ENCODE measurements around the gene ZIC4. TPM values are rescaled to one million over a fixed set of nuclear protein-coding genes. Genes with fewer than 3 reads are reported as not detected.

Gene ZIC4
- total RNA-seq, 2 experiments from 2014 or later, result not detected

GRCh38 chr3:147371771-147372340 lies 34.5 kb downstream of the ZIC4 start:
- no peaks in the 10 kb centered on the region for H3K4me1 ChIP-seq (ENCODE audit: insufficient read depth, low read length)
- H3K36me3 ChIP-seq (ENCODE audit: insufficient read depth, low read length), result no peaks in the 10 kb centered on the region
- no peak overlapping the region for H3K27ac Mint-ChIP-seq
- ChIA-PET CTCF (no interaction called here), POLR2A (no interaction called here)
- DNase-seq, result no peak
- peaks cover 46 to 76% of the 10 kb centered on the region in 2 experiments for H3K27me3 ChIP-seq (ENCODE audit: control insufficient read depth in 1 of 2, insufficient read depth in 2 of 2, low read length in 2 of 2)
- H3K9me3 Mint-ChIP-seq, result no peaks in the 10 kb centered on the region
- ATAC-seq (ENCODE audit: poor library complexity), result no peak
- no peaks in the 10 kb centered on the region for H3K4me1 Mint-ChIP-seq (ENCODE audit: low read depth)
- H3K27ac ChIP-seq (ENCODE audit: low read depth in 1 of 2, low read length in 2 of 2), result no peak overlapping the region
- no peak for TF ChIP-seq CTCF (IDR thresholded peaks at IDR 0.05)
- no peaks in the 10 kb centered on the region for H3K36me3 Mint-ChIP-seq (ENCODE audit: low read depth)
- intact Hi-C loops (cut with DNase I, micrococcal nuclease), result no loop called here
- no peak overlapping the region for H3K4me3 ChIP-seq (ENCODE audit: low read length)
- H3K9me3 ChIP-seq (ENCODE audit: control insufficient read depth in 1 of 2, insufficient read depth in 1 of 2, low read length in 2 of 2), result peaks cover 0 to 20% of the 10 kb centered on the region in 2 experiments
- no peak overlapping the region for H3K4me3 Mint-ChIP-seq
- H3K27me3 Mint-ChIP-seq, result peaks cover 89% of the 10 kb centered on the region

DNA sequence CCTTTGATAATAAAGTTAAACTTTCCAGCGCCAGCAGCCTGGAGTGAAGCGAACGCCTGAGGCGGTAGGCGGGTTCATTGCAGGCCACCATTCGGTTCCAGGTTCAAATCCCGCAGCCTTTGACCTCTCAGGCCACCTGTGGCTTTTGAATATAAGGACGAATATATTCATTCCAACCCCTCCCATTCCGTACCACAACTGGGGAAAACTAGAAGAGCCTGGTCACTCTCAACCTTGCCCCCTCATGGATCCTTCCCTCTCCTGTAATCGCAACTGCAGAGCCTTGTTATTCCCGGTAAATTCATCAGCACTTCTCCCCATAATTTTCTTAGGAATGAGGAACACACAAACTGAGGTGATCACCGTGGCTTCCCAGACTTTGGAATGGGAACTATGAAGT lies 35.2 kb downstream of the ZIC4 start:
- Histone ChIP-seq H3K4me1 (ENCODE audit: insufficient read depth, low read length) (no peaks in the 10 kb centered on the region), H3K4me3 (ENCODE audit: low read length) (no peak overlapping the region), H3K9me3 (ENCODE audit: control insufficient read depth in 1 of 2, insufficient read depth in 1 of 2, low read length in 2 of 2) (peaks cover 0 to 20% of the 10 kb centered on the region in 2 experiments), H3K27ac (ENCODE audit: low read depth in 1 of 2, low read length in 2 of 2) (no peak overlapping the region), H3K27me3 (ENCODE audit: control insufficient read depth in 1 of 2, insufficient read depth in 2 of 2, low read length in 2 of 2) (peaks cover 46 to 71% of the 10 kb centered on the region in 2 experiments), H3K36me3 (ENCODE audit: insufficient read depth, low read length) (no peaks in the 10 kb centered on the region)
- Mint-ChIP-seq H3K4me1 (ENCODE audit: low read depth) (no peaks in the 10 kb centered on the region), H3K27ac (no peak overlapping the region), H3K36me3 (ENCODE audit: low read depth) (no peaks in the 10 kb centered on the region), H3K4me3 (no peak overlapping the region), H3K27me3 (peaks cover 88% of the 10 kb centered on the region), H3K9me3 (no peaks in the 10 kb centered on the region)
- CTCF ChIA-PET, result no interaction called here
- POLR2A ChIA-PET, result no interaction called here
- no peak for DNase-seq
- intact Hi-C loops (cut with DNase I, micrococcal nuclease), result no loop called here
- no peak for ATAC-seq (ENCODE audit: poor library complexity)
- TF ChIP-seq CTCF (IDR thresholded peaks at IDR 0.05), result no peak

- H3K4me1 Mint-ChIP-seq (ENCODE audit: low read depth), result no peaks in the 10 kb centered on the region
- H3K36me3 Mint-ChIP-seq (ENCODE audit: low read depth), result no peaks in the 10 kb centered on the region
- H3K27me3 ChIP-seq (ENCODE audit: control insufficient read depth in 1 of 2, insufficient read depth in 2 of 2, low read length in 2 of 2), result peaks cover 44 to 66% of the 10 kb centered on the region in 2 experiments
- ChIA-PET CTCF (no interaction called here), POLR2A (no interaction called here)
- no peak overlapping the region for H3K27ac ChIP-seq (ENCODE audit: low read depth in 1 of 2, low read length in 2 of 2)
- H3K9me3 Mint-ChIP-seq, result no peaks in the 10 kb centered on the region
- H3K36me3 ChIP-seq (ENCODE audit: insufficient read depth, low read length), result no peaks in the 10 kb centered on the region
- ATAC-seq (ENCODE audit: poor library complexity) (no peak), DNase-seq (no peak)
- no peak overlapping the region for H3K4me3 ChIP-seq (ENCODE audit: low read length)
- H3K27me3 Mint-ChIP-seq, result peaks cover 89% of the 10 kb centered on the region
- TF ChIP-seq CTCF (IDR thresholded peaks at IDR 0.05), result no peak
- H3K4me1 ChIP-seq (ENCODE audit: insufficient read depth, low read length), result no peaks in the 10 kb centered on the region
- H3K27ac Mint-ChIP-seq, result no peak overlapping the region
- no peak overlapping the region for H3K4me3 Mint-ChIP-seq
- intact Hi-C loops (cut with DNase I, micrococcal nuclease), result no loop called here
- H3K9me3 ChIP-seq (ENCODE audit: control insufficient read depth in 1 of 2, insufficient read depth in 1 of 2, low read length in 2 of 2), result peaks cover 0 to 20% of the 10 kb centered on the region in 2 experiments
Measured at GRCh38 chr3:147370349-147370748, 36.0 kb downstream of the ZIC4 start.
